Bone marrow (tissue), 2 donors: ENCODE measurements around the gene CNOT9.

Experiments
- DNase-seq, 2 donors: peaks; one replicate each; lab custom pipeline; 2025; lab: John Stamatoyannopoulos, UW

Gene CNOT9

DNA sequence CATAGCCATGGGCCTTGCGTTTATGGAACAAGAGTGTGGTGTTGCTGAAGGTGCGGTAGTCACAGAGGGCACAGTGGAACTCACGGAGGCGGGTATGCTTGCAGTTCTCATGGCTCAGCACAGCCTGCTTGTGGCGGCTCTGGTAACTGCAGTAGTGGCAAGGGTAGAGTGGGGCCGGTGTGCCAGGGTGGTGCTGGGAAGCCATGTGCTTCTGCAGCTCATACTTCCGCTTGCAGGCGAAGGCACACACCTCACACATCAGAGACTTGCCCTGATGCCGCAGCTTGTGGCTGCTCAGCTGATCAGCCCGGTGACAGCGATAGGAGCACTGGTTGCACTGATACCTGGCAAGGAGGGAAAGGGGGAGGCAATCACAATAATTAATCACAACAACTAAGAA, 76.1 kb downstream of the CNOT9 start:
- no peak for DNase-seq

DNA sequence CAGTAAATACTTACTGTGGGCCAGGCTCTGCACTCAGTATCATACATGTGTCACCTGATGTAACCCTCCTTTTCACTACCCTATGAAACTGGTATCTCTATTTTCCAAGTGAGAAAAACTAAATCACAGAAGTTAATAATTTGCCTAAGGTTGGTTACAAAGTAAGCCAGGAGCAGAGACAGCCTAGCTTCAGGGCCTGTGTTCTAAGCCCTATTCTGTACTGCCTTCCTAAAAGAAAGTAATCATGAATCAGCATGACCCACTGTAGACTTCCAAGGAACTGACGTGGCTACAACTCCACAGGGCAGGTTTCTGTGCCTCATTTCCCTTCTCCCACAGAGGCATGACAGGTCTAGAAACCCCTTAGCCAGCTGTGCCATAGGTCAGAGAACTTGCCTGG, 76.5 kb downstream of the CNOT9 start:
- no peak for DNase-seq
